GM12891 (cell line): ENCODE results near the gene CAMK2G.

Experiments used
- PAX5 ChIP-seq: IDR thresholded peaks from 2 replicates; pipeline ENCODE4 v1.6.1; 2011; ENCODE audit warnings: low read length, moderate library complexity, mild to moderate bottlenecking; ENCODE audit not compliant: insufficient read depth, severe bottlenecking
- POLR2A ChIP-seq: IDR thresholded peaks from 2 replicates; pipeline ENCODE4 v1.6.1; 2011; ENCODE audit warnings: low read depth, low read length, control low read depth
- POLR2AphosphoS5 ChIP-seq: IDR thresholded peaks from 2 replicates; pipeline ENCODE4 v1.6.1; 2011; ENCODE audit warnings: low read depth, low read length, control low read depth
- SPI1 ChIP-seq: IDR thresholded peaks from 2 replicates; pipeline ENCODE4 v1.6.1; 2011; ENCODE audit warnings: low read depth, low read length, control low read depth
- TAF1 ChIP-seq: IDR thresholded peaks from 2 replicates; pipeline ENCODE4 v1.6.1; 2011; ENCODE audit warnings: low read depth, low read length, control low read depth

DNA sequence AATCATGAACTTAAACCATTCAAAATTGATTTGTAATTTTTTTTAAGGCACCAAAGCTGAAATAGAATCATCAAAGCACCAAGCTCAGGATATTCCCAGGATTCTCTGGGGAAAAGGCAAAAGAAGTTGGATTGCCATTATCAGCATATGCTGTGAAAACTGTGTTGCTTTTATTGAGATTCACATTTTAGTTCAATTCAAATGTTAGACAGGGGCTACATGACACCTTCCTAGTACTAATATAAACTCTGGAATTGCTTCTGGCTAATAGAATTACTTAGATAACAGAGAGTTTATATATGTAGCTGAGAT is 58.7 kb downstream of the CAMK2G start:
- TF ChIP-seq TAF1 = no peak
- TF ChIP-seq POLR2A = no peak
- TF ChIP-seq POLR2AphosphoS5 = no peak
- no peak for TF ChIP-seq PAX5
- no peak for TF ChIP-seq SPI1
